ENCODE results near the gene COL25A1. TPM values are rescaled to one million over a fixed set of nuclear protein-coding genes. Genes with fewer than 3 reads are reported as not detected.

COL25A1 gene
- polyA plus RNA-seq, 1 donor = 9.5 TPM

- no peak for DNase-seq (ENCODE audit: low read depth)
These were observed 488.1 kb downstream of the COL25A1 start for GRCh38 chr4:108814326-108814725.

- no peak for DNase-seq (ENCODE audit: low read depth)
These were observed 489.2 kb downstream of the COL25A1 start for GRCh38 chr4:108813261-108813660.

GRCh38 chr4:108811486-108811885, 491.0 kb downstream of the COL25A1 start:
- DNase-seq (ENCODE audit: low read depth) = no peak

GRCh38 chr4:108810087-108810486, 492.4 kb downstream of the COL25A1 start:
- DNase-seq (ENCODE audit: low read depth) = no peak

- no peak for DNase-seq (ENCODE audit: low read depth)
These were observed 497.7 kb downstream of the COL25A1 start for GRCh38 chr4:108804648-108805273.

GRCh38 chr4:108799306-108799705, 503.2 kb downstream of the COL25A1 start:
- no peak for DNase-seq (ENCODE audit: low read depth)

GRCh38 chr4:108796173-108796572, 506.3 kb downstream of the COL25A1 start:
- DNase-seq (ENCODE audit: low read depth) = no peak

GRCh38 chr4:108795733-108796132, 506.7 kb downstream of the COL25A1 start:
- DNase-seq (ENCODE audit: low read depth) = no peak

- no peak for DNase-seq (ENCODE audit: low read depth)
These were observed 508.3 kb downstream of the COL25A1 start for GRCh38 chr4:108794136-108794535.

GRCh38 chr4:108793415-108793814, 509.0 kb downstream of the COL25A1 start:
- no peak for DNase-seq (ENCODE audit: low read depth)

- DNase-seq (ENCODE audit: low read depth) = no peak
These were observed 513.7 kb downstream of the COL25A1 start for GRCh38 chr4:108788731-108789130.

GRCh38 chr4:108787724-108788123, 514.7 kb downstream of the COL25A1 start:
- DNase-seq (ENCODE audit: low read depth) = no peak

- DNase-seq (ENCODE audit: low read depth) = no peak
These were observed 515.4 kb downstream of the COL25A1 start for GRCh38 chr4:108787106-108787505.

- DNase-seq (ENCODE audit: low read depth) = no peak
These were observed 516.1 kb downstream of the COL25A1 start for GRCh38 chr4:108786351-108786750.

- DNase-seq (ENCODE audit: low read depth) = no peak
These were observed 518.6 kb downstream of the COL25A1 start for GRCh38 chr4:108783665-108784463.

- no peak for DNase-seq (ENCODE audit: low read depth)
These were observed 522.5 kb downstream of the COL25A1 start for GRCh38 chr4:108779958-108780357.

- DNase-seq (ENCODE audit: low read depth) = no peak
These were observed 525.1 kb downstream of the COL25A1 start for GRCh38 chr4:108777388-108777787.

GRCh38 chr4:108775921-108776320, 526.5 kb downstream of the COL25A1 start:
- DNase-seq (ENCODE audit: low read depth) = no peak

- no peak for DNase-seq (ENCODE audit: low read depth)
These were observed 527.5 kb downstream of the COL25A1 start for GRCh38 chr4:108774809-108775530.

- no peak for DNase-seq (ENCODE audit: low read depth)
These were observed 530.1 kb downstream of the COL25A1 start for GRCh38 chr4:108772402-108772801.

- no peak for DNase-seq (ENCODE audit: low read depth)
These were observed 536.4 kb downstream of the COL25A1 start for GRCh38 chr4:108766058-108766457.

- DNase-seq (ENCODE audit: low read depth) = no peak
These were observed 538.5 kb downstream of the COL25A1 start for GRCh38 chr4:108763986-108764385.

- no peak for DNase-seq (ENCODE audit: low read depth)
These were observed 539.2 kb downstream of the COL25A1 start for GRCh38 chr4:108763226-108763593.
